Fibroblast of the aortic adventitia (primary cell): ENCODE measurements around the gene CLSTN2. TPM values are rescaled to one million over a fixed set of nuclear protein-coding genes. Genes with fewer than 3 reads are reported as not detected.

ENCODE experiments used
- DNase-seq: peaks from one replicate; pipeline ENCODE4 v3.0.0-alpha.2; 2010; ENCODE audit warnings: low read depth
- H3K4me3 ChIP-seq: 2 replicates; pipeline ENCODE4 v1.5.1; 2011; ENCODE audit warnings: low read depth, mild to moderate bottlenecking, control low read depth, low read length, moderate library complexity
- total RNA-seq: library from RNA; depleted of rRNA; stranded (reverse); fragments of >200 nt; gene quantifications from 2 replicates; pipeline ENCODE4 v1.2.3, GENCODE V29; 2012; ENCODE audit warnings: low replicate concordance
- TF ChIP-seq, protein P1 (sequence below): IDR thresholded peaks from 2 replicates; pipeline ENCODE4 v1.5.1; 2011; ENCODE audit warnings: mild to moderate bottlenecking, low read length, control low read depth, inconsistent platforms; ENCODE audit not compliant: insufficient read depth

CLSTN2 gene
- total RNA-seq, 1 donor, result 3.2 TPM

DNA sequence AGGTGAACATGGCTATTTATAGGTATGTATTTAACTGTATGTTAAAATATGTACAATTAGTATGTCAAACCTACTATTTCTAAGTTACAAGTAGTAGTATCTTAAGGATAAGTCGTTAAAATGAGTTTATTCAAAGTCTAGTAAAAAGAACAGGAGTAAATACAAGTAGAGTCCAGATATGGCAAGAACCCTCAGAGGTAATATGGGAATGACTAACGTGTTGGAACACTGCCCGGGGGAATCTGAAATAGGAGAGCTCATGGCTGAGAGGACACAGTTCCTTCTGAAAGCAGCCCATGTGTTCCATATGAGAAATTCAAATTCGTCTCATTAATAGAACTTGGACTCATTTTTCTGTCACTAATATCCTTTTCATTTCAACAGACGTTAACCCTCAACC lies 158.8 kb downstream of the CLSTN2 start:
- TF ChIP-seq, protein P1, sequence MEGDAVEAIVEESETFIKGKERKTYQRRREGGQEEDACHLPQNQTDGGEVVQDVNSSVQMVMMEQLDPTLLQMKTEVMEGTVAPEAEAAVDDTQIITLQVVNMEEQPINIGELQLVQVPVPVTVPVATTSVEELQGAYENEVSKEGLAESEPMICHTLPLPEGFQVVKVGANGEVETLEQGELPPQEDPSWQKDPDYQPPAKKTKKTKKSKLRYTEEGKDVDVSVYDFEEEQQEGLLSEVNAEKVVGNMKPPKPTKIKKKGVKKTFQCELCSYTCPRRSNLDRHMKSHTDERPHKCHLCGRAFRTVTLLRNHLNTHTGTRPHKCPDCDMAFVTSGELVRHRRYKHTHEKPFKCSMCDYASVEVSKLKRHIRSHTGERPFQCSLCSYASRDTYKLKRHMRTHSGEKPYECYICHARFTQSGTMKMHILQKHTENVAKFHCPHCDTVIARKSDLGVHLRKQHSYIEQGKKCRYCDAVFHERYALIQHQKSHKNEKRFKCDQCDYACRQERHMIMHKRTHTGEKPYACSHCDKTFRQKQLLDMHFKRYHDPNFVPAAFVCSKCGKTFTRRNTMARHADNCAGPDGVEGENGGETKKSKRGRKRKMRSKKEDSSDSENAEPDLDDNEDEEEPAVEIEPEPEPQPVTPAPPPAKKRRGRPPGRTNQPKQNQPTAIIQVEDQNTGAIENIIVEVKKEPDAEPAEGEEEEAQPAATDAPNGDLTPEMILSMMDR, result no peak
- peak; percentile 68 for DNase-seq
- no peak overlapping the region for H3K4me3 ChIP-seq

DNA sequence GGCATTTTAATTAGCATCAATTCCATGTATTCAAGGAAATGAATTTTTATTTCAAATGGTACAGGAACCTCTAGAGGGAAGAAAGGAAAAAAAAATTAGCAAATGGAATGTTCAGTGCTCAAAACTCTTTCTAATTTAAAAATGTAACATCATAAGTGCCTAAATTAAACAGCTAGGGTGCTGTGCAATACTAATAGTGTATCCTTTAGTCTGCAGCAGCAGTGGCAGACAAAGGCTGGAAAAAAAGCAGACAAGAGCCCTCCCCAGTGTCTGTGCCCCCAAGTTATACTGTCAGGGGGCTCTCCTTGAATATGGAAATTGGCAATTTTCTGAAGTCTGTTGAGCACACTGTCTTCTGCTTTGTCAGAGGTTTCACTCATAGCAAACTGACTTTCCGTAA lies 159.5 kb downstream of the CLSTN2 start:
- TF ChIP-seq, protein P1, result no peak
- no peak for DNase-seq
- no peak overlapping the region for H3K4me3 ChIP-seq

DNA sequence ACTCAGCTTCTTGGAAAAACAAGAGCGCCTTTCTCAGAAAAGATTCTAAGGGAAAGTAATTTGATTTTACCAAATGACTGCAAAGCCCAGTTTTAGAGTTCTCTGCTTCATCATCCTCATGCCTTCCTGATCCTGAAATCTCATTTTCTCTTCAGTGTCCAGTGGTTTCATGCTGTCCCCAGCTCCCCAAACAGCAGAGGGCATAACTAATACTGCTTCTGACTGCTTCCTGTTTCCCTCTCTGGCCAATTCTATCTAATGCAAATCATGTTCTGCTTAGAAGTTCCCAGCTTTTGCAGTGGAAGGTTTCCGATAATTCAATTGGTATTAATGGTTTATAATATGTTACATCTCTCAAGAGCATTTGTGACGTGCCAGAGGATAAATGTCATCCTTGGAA lies 161.1 kb downstream of the CLSTN2 start:
- H3K4me3 ChIP-seq, result no peak overlapping the region
- DNase-seq, result no peak
- TF ChIP-seq, protein P1, result no peak

DNA sequence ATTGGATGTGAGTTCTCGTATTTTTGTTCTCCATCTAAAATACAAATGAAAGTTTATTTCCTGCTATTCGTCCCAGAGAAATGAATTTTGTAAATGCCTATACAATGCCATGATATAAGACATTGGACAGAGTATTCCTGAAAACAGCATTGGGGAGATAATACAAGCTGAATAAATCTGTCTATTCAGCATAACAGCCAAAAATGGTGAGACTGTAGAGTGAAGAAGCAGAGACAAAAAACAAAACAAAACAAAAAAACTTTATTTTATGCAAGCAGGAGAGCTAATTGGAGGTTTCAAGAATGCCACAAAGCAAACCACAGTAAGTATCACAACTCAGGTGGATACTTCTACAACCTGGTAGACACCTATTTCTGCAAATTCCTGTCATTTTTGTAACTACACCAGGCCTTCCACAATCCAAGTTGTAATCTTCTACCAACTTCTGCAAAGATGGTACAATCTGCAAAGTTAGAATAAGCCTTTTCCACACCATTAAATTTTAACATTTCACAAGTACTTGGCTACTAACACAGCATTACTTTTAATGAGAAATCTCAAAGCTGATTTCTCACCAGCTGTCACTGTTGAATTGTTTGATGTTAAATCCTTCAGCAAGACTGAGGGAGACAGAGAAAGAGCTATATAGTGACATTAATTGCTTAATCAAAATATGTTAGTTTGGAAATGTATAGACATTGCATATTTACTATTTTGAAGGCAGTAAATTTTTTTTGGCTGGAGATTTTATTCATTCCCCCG lies 163.1 kb downstream of the CLSTN2 start:
- TF ChIP-seq, protein P1, result no peak
- no peak overlapping the region for H3K4me3 ChIP-seq
- DNase-seq, result no peak

DNA sequence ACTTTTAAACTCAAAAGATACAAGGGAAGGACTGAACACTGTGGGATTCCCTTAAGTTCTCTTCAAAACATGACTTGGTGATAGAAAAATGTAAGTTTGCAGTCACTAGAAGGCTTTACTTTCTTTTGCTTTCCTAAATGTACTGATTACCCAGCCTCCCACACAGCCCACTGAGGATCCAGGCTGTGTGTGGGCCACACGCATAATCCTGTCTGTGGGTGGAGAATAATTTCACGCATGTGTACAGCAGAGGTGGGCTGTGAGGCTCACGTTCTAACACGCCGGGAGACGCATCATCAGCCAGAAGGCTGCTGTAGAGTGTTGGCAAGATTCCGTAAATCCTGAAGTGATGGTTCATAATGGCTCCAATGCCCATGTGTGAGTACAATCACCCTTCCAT lies 165.5 kb downstream of the CLSTN2 start:
- no peak overlapping the region for H3K4me3 ChIP-seq
- TF ChIP-seq, protein P1, result no peak
- no peak for DNase-seq

DNA sequence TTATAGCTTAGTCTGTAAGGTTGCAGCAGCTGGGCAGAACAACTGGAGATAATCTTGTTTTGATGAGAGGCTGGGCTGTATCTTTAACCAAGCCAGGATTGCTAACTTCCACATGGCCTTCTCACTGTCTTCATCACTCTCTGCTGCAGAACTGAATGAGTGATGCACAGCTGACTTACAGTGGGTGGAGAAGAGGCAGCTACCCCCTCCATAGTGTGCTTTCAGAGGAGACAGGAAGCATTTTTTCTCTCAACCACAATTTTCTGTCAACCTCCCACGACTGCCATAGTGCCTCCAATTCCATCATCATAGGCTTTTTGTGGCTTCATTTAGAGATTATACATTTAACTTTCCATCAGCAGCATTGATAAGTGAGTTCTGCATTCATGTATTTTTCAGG lies 168.2 kb downstream of the CLSTN2 start:
- DNase-seq, result no peak
- no peak overlapping the region for H3K4me3 ChIP-seq
- TF ChIP-seq, protein P1, result no peak
